ENCODE measurements around the gene ALK.

- TF ChIP-seq CTCF (IDR thresholded peaks at IDR 0.05) (no peak), POLR2AphosphoS5 (IDR thresholded peaks at IDR 0.05) (no peak)
These were observed 404.6 kb downstream of the ALK start for GRCh38 chr2:29516767-29517166.
